SU-DHL-6 (cell line): ENCODE results near the gene RHEB.

Experiments
- H2AFZ ChIP-seq: fragments of 200-600 bp; sonication (generic); 2 replicates; pipeline ENCODE4 v1.6.1; 2014; ENCODE audit warnings: low read depth, mild to moderate bottlenecking, moderate library complexity, mixed read lengths, antibody characterized with exemption, low read length; ENCODE audit not compliant: severe bottlenecking
- H3F3A ChIP-seq: fragments of 200-600 bp; shearing (Covaris generic); 2 replicates; pipeline ENCODE4 v1.6.0; 2016; ENCODE audit warnings: antibody characterized with exemption, mild to moderate bottlenecking; ENCODE audit not compliant: insufficient read depth
- H3K27ac ChIP-seq: fragments of 200-600 bp; sonication (generic); 2 replicates; pipeline ENCODE4 v1.5.1; 2016; ENCODE audit warnings: low read depth, mild to moderate bottlenecking, low read length, moderate library complexity, mixed read lengths
- H3K27me3 ChIP-seq: fragments of 200-600 bp; sonication (generic), shearing (Covaris generic); 2 replicates; pipeline ENCODE4 v1.6.0; 2014; ENCODE audit warnings: mild to moderate bottlenecking, low read length
- H3K36me3 ChIP-seq: fragments of 200-600 bp; sonication (generic); 2 replicates; pipeline ENCODE4 v1.6.1; 2014; ENCODE audit warnings: mild to moderate bottlenecking, low read length, mixed read lengths
- H3K4me2 ChIP-seq: fragments of 300-600, 200-600 bp; shearing (Covaris generic), sonication (generic); 2 replicates; pipeline ENCODE4 v1.6.0; 2014; ENCODE audit warnings: low read length, low read depth, mild to moderate bottlenecking; ENCODE audit not compliant: poor library complexity, severe bottlenecking
- H3K4me3 ChIP-seq: fragments of 200-600 bp; sonication (generic); 2 replicates; pipeline ENCODE4 v1.5.1; 2014; ENCODE audit warnings: antibody characterized with exemption, low read length, mild to moderate bottlenecking, mixed read lengths; ENCODE audit not compliant: insufficient read depth, poor library complexity, severe bottlenecking
- H3K79me2 ChIP-seq: fragments of 200-600 bp; sonication (generic); 2 replicates; pipeline ENCODE4 v1.6.1; 2014; ENCODE audit warnings: mild to moderate bottlenecking, low read length, moderate library complexity; ENCODE audit not compliant: insufficient read depth
- H3K9ac ChIP-seq: fragments of 200-600 bp; sonication (generic); 2 replicates; pipeline ENCODE4 v1.7.0; 2014; ENCODE audit warnings: mild to moderate bottlenecking, low read length
- H3K9me2 ChIP-seq: fragments of 200-600 bp; sonication (generic); replicated peaks from 2 replicates; pipeline ENCODE4 v1.6.1; 2014; ENCODE audit warnings: low read length; ENCODE audit not compliant: insufficient read depth
- H3K9me3 ChIP-seq: fragments of 200-600 bp; sonication (generic); 2 replicates; pipeline ENCODE4 v1.6.1; 2014; ENCODE audit warnings: low read length, mixed read lengths; ENCODE audit not compliant: insufficient read depth
- H4K20me1 ChIP-seq: fragments of 200-600 bp; sonication (generic); 2 replicates; pipeline ENCODE4 v1.6.1; 2014; ENCODE audit warnings: low read depth, mild to moderate bottlenecking, antibody characterized with exemption, low read length, moderate library complexity, mixed read lengths
- EZH2phosphoT487 ChIP-seq: fragments of 200-600 bp; sonication (generic), shearing (Covaris generic); conservative IDR thresholded peaks from 2 replicates; pipeline ENCODE4 v1.6.1; 2018; ENCODE audit warnings: mild to moderate bottlenecking, antibody characterized with exemption, low read length, moderate library complexity, mixed read lengths
- TF ChIP-seq, protein P1 (sequence below): fragments of 200-600 bp; sonication (generic); IDR thresholded peaks from one replicate; pipeline ENCODE4 v1.5.1; 2017; ENCODE audit warnings: antibody characterized with exemption, mild to moderate bottlenecking, low read length, moderate library complexity; ENCODE audit not compliant: insufficient read depth, poor library complexity, severe bottlenecking

Gene RHEB, protein sequence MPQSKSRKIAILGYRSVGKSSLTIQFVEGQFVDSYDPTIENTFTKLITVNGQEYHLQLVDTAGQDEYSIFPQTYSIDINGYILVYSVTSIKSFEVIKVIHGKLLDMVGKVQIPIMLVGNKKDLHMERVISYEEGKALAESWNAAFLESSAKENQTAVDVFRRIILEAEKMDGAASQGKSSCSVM

DNA sequence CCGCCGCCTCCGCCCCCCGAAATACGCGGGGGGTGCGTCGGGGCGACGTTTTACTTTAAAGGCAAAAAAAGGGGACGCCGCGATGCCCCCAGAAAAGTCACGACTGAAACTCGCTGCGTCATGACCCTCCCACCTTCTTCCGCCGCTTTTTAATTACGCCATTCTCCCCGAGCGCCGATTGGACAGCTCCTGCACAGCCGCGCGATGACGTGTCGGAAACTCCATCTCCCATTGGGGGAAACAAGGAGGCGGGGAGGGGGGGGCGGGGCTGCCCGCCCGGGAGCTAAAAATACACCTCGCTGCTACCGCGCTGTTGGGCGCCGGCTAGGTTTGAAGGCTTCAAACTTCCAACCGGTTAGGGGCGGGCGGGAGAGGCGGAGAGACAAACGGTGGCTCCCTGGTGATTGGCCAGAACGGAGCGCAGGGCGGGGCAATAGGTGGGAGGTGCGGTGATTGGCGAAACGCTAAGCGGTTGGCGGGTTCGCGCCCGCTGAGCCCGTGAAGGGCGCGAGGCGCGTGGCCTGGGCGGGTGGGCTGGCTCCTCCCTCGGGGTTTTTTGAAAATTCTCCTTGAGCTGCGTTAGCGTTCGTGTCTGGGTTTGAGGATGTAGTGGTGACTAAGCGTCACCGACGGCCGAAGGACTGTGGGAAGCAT is at the start of gene RHEB:
Gene RHEB, minus strand, starts transcription at position 131 of the 654 bp plus-strand sequence. CDS start 384 bp downstream, outside the sequence.
- TF ChIP-seq, protein P1, sequence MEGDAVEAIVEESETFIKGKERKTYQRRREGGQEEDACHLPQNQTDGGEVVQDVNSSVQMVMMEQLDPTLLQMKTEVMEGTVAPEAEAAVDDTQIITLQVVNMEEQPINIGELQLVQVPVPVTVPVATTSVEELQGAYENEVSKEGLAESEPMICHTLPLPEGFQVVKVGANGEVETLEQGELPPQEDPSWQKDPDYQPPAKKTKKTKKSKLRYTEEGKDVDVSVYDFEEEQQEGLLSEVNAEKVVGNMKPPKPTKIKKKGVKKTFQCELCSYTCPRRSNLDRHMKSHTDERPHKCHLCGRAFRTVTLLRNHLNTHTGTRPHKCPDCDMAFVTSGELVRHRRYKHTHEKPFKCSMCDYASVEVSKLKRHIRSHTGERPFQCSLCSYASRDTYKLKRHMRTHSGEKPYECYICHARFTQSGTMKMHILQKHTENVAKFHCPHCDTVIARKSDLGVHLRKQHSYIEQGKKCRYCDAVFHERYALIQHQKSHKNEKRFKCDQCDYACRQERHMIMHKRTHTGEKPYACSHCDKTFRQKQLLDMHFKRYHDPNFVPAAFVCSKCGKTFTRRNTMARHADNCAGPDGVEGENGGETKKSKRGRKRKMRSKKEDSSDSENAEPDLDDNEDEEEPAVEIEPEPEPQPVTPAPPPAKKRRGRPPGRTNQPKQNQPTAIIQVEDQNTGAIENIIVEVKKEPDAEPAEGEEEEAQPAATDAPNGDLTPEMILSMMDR = no peak
- no peak for TF ChIP-seq EZH2phosphoT487
- Histone ChIP-seq H3K9ac (peak within 1 kb of the TSS; percentile 87), H4K20me1 (peaks cover 22% of the 10 kb centered on the region), H3K27ac (peak within 1 kb of the TSS; percentile 88), H2AFZ (peak within 1 kb of the TSS; percentile 97), H3K4me3 (peak within 1 kb of the TSS; percentile 82), H3K27me3 (no peaks in the 10 kb centered on the region), H3K9me2 (no peaks in the 10 kb centered on the region), H3K4me2 (peak within 1 kb of the TSS; percentile 58), H3K79me2 (peaks cover 40% of the 10 kb centered on the region), H3K9me3 (no peaks in the 10 kb centered on the region), H3K36me3 (no peaks in the 10 kb centered on the region), H3F3A (peaks cover 3% of the 10 kb centered on the region; the same call in 1 of the 2 replicates)

DNA sequence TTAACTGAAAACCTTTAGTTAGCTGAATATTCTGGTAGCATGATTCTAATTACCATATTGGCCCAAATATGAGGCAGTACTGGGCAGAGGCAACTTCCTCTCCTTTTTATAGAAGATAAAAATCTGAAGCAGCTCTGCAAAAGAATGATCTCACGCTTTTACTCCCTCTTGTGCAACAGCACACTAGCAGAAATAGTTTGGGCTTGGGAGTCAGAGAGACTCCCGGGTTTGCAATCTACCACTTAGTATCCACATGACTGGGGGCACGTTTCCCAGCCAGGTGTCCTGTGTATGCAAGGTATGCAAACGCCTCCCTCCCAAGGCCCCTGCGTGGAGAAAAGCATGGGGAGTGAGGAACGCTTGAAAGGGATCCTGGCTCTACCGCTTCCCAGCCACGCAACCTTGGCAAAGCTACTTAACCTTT is 47.2 kb upstream of the RHEB start:
- H3F3A ChIP-seq = no peaks in the 10 kb centered on the region
- no peaks in the 10 kb centered on the region for H3K27me3 ChIP-seq
- H3K9ac ChIP-seq = no peak overlapping the region
- H4K20me1 ChIP-seq = no peaks in the 10 kb centered on the region
- H3K4me2 ChIP-seq = no peak overlapping the region
- H3K9me2 ChIP-seq = no peaks in the 10 kb centered on the region
- no peaks in the 10 kb centered on the region for H3K36me3 ChIP-seq
- no peak overlapping the region for H2AFZ ChIP-seq
- H3K27ac ChIP-seq = no peak overlapping the region
- H3K9me3 ChIP-seq = no peaks in the 10 kb centered on the region
- no peak for TF ChIP-seq EZH2phosphoT487
- TF ChIP-seq, protein P1 = no peak
- H3K79me2 ChIP-seq = no peaks in the 10 kb centered on the region
- no peak overlapping the region for H3K4me3 ChIP-seq

DNA sequence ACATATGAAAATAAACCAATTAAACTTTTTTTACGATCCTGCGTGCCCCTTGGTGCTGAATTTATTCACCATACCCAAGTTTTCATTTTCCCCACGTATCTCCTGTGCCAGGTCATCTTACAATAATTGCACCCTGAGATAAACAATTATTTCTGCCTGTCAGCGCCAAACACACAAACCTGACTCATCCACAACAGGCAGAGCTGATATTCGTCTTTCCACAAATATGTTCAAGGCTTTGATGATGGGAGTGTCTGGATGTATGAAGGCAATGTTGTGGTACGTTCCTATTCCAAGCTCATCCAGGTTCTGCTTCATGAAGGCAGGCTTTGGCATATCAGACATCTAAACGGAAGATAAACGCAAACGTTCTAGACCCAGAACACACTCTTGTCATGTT is 45.8 kb upstream of the RHEB start:
- no peak overlapping the region for H3K27ac ChIP-seq

More for the DNA sequence above, 45.8 kb upstream of the RHEB start:
- H3K9me3 ChIP-seq = no peaks in the 10 kb centered on the region
- no peak overlapping the region for H3K9ac ChIP-seq
- H3F3A ChIP-seq = no peaks in the 10 kb centered on the region
- no peak overlapping the region for H3K4me2 ChIP-seq
- H2AFZ ChIP-seq = no peak overlapping the region
- no peak overlapping the region for H3K4me3 ChIP-seq
- H3K36me3 ChIP-seq = no peaks in the 10 kb centered on the region
- H3K9me2 ChIP-seq = no peaks in the 10 kb centered on the region
- TF ChIP-seq, protein P1 = no peak
- no peaks in the 10 kb centered on the region for H3K27me3 ChIP-seq
- no peaks in the 10 kb centered on the region for H3K79me2 ChIP-seq
- H4K20me1 ChIP-seq = no peaks in the 10 kb centered on the region
